IPS DF 4.7 (cell line): ENCODE data around the gene ADGRL2.
A peak's percentile ranks its signal among the peaks of the same experiment; 100 is the strongest.

Source experiments
- DNase-seq: peaks from one replicate; pipeline ENCODE4 v3.0.0-alpha.2; 2013; ENCODE audit warnings: low spot score; ENCODE audit errors: extremely low read depth

The ADGRL2 gene

DNA sequence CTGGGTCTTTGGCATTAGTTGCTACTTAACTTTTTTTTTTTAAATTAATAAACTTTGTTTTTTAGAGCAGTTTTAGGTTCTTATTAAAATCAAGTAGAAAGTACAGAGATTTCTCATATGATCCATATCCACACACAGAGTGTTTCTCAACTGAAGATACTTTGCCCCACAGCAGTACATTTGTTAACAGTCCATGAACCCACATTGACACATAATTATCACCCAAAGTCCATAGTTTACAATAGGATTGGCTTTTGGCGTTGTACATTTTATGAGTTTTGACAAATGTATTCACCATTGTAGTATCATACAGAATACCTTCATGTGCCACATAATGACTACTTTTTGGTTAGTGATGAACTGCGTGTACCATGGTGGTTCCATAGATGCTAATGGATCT, 106.8 kb downstream of the ADGRL2 start:
- no peak for DNase-seq

DNA sequence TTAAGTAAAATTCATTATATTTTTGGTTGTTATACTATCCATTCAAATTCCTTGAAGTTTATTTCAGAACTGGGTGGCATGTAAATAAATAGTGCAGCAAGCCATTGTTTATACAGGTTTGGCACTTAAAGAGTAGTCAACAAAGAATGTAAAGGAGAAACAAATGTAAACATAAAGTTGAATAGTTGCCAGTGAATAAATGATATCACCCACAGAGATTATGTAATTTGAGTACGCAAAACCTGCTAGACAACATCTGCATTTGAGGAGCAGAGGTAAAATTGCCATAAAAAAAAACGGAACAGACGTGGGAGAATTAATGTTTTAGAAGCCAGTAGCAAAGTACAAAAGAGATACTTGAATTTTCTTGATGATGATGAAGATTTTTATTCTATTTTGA, 111.6 kb downstream of the ADGRL2 start:
- no peak for DNase-seq

DNA sequence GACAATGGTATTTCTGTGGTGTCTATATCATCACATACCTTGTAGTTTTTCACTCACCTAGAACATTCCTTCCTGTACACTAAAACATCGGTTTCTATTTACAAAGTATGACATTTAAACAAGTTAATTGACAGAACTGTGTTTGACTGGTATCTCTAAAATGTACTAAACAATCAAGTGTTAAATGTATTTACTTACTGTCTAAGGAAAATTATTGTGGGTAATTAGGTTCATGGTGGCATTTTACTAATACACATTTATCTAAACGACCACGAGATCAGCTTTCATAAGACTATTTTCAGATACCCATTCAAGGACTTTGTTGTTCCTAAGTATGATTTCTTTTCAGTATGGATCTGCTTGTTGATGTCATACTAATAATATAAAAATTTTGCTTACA, 115.2 kb downstream of the ADGRL2 start:
- no peak for DNase-seq

GRCh38 chr1:81920245-81920740, 119.6 kb downstream of the ADGRL2 start:
- DNase-seq, result peak; percentile 56

DNA sequence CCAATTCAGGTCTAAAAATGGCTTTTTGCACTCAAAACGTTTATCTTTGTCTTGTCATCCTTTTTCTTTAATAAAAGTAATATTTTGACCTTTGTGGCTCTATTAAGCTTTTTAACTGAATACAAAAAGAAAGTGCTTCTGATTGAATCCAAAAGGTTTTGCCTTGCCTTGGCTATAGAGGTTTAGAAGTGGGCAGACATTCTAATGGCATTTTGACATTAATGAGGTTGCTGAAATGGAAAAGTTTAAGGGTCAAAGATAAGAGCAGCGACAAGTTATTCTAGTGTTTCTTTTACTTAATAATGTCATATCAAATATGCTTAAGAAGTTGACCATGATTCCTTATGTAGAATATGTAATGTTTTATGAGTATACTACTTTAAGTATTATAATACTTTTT, 120.2 kb downstream of the ADGRL2 start:
- no peak for DNase-seq

DNA sequence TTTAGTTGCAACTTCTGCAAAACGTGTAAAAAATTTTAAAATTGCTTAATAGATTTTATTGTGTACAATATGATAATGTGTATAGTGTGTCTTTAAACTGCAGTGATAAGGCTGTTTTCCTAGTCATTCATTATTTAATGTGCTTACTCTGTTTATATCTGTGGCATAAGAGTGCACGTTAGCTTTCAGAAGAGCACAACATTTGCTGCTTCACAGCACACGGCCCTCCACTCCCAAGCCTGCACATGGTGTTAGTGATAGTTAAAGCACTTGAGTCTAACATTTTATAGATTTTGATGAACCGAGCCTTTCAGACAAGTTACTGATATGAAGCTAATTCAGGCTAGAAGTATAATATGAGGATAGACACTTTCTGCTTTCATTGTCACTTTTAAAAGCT, 120.6 kb downstream of the ADGRL2 start:
- no peak for DNase-seq

DNA sequence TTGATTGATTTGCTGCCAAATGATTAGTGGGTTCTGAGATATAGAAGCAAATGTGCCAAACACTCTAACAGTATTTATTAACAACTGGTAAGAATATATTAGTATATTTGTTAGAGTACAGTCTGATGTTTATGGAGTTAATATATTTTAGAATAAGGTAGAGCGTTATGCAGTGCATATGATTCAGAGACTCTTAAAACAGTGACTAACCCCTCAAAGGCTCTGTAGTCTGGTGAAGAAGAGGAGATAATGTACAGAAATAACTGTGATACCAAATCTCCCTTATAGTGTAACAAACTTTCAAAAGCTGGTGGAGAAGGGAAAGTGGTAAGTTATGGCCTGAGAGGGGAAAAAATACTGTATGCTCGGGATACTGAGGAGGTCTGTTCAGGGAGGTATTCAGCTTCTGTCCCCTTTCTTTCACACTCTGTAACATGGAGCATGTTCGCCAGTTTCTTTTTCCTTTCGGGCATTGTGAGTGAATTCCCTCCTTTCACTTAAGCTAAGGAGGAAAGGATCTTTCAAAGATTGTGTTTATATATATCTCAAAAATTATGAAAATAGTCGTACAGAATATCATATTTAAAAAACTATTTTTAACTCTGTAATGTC, 121.2 kb downstream of the ADGRL2 start:
- DNase-seq, result no peak

- no peak for DNase-seq
Measured at GRCh38 chr1:81922955-81923354, 122.2 kb downstream of the ADGRL2 start.

DNA sequence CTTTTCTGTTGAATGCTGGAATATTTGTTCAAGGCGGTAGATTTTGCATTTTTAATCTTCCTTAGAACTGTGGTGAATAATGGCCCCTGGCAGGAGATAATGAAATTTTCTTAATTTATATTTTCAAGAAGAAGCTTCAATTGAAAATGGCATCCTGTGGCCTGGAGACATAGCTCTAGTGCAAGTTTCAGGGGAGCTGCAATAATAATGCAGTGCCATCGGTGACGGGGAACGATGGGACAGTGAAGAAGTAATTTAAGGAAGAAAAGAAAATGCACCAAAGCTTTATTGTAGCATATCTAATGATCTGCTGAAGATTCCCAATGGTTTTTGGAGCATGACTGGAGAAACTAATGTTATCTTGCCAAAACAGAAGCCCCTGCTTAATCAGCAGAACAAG, 128.4 kb downstream of the ADGRL2 start:
- DNase-seq, result no peak

DNA sequence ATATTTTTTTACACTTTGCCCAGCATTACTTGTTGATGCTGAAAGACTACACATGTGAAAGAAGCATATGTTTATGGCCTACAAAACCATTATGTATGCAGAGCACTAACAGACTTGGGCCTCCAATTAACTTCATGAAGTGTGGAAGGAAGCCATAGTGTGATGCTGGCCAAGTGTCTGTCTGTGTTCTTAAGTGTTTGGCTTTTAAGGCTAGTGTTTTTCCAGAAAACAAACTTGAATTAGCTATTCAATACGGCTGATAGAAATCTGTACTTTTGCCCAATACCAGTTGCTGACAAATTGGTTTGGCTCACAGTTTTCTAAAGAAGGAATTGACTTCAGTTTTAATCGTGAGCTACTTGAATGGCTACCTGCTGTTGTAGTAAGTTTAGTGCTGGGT, 136.1 kb downstream of the ADGRL2 start:
- no peak for DNase-seq

DNA sequence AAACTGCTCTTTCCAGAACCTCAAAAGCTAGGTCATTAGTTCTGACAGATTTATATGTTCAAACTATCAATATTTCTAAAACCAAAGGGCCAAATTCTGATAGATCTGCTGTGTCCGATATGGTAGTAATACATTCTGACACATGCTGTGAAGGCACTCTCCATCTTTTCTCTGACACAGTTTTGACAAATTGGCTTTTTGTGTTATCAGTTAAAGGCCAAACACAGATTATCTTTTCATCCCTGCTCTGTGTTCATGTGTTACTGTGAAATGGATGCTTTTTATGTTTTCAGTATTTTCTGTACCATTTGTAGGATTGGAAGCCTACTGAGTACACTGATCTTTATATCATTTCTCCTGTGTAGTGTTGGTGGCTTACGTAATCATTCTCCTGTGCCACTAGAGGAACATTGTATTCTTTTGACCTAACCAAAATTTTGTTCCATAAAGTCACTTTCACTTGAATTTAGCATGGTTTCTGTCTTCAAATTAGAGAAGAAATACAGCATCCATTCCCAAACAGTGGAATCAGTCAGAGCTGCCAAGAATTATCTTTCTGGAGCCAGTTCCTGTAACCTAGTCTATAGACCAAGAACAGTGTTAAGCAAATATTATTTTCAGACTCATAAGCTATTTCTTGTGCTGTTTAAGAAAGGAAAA, 137.2 kb downstream of the ADGRL2 start:
- DNase-seq, result no peak

DNA sequence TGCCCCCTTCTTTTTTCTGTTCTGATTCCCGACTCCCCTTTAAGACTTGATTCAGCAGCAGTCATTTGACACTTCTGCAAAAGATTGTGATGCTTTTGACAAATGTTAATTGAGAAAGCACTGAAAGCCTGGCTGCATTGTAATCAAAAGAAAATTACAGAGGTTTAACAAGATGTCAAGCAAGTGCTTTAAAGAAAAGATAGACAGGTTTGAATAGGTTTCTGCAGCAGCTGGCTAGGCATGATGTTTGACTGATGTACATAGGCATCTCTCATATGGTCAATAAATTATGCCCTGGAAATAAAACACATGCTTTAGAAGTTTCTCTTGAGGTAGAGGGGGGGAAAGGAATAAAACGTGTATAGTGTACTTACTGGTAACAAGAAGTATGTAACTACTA, 147.8 kb downstream of the ADGRL2 start:
- no peak for DNase-seq

DNA sequence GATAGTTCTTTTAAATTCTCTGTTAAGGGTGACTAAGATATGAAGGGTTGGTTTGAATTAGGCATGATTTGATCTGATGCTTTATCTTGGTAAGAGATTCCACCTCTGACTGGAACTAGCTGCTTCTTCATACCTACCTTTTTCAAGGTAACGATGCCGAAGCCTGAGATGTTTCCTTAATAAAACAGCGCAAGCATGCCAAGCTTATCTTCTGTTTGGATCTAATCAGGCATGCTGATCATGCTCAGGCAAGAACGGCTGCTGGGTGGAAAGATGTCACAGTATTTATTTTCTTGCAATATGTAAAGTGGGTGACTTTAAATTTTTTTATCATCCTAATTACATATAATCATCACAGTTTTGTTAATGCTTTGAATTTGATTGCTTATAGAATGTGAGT, 148.7 kb downstream of the ADGRL2 start:
- no peak for DNase-seq

GRCh38 chr1:81950037-81950436, 149.3 kb downstream of the ADGRL2 start:
- DNase-seq, result no peak

GRCh38 chr1:81950591-81951244, 150.0 kb downstream of the ADGRL2 start:
- DNase-seq, result no peak

DNA sequence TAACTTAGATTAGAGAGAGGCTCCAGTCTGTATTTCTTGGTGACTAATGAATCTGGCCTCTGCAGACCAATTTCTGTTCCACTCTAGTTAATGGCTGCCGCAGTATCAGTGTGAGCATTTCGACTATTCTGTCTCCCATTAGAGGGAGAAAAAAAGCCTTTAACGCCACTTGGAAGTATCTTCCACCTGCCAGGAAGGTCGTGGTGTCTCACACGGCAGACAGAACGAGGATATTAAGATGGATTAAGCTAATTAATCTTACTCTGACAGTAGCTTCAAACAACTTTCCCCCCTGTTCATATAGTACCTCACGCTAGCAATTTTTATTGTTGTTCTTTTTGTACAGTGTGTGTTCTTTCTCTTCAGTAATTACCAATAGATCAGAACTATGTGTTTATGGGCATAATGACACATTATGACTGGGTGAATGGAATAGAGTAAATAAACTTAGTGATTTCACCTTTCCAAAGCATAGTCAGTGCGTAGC, 153.8 kb downstream of the ADGRL2 start:
- no peak for DNase-seq

- no peak for DNase-seq
Measured at GRCh38 chr1:81967951-81968350, 167.2 kb downstream of the ADGRL2 start.

DNA sequence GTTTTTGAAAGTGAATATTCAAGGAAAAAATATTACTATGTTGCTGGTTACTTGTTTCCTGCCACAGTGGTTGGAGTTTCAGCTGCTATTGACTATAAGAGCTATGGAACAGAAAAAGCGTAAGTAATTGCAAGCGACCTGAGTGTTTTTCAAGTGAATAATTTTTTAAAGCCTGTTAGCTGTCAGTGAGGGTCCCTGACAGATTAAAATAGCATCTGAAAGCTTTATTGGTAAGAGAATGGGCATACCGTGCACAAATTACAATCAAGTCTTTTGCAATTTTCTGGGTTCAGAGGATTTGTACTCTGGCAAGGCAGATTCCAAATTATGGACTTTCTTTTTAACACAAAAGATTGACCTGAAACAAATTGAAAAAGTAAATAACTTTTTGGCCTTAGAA, 169.7 kb downstream of the ADGRL2 start:
- DNase-seq, result no peak

GRCh38 chr1:81974222-81974841, 173.6 kb downstream of the ADGRL2 start:
- no peak for DNase-seq

DNA sequence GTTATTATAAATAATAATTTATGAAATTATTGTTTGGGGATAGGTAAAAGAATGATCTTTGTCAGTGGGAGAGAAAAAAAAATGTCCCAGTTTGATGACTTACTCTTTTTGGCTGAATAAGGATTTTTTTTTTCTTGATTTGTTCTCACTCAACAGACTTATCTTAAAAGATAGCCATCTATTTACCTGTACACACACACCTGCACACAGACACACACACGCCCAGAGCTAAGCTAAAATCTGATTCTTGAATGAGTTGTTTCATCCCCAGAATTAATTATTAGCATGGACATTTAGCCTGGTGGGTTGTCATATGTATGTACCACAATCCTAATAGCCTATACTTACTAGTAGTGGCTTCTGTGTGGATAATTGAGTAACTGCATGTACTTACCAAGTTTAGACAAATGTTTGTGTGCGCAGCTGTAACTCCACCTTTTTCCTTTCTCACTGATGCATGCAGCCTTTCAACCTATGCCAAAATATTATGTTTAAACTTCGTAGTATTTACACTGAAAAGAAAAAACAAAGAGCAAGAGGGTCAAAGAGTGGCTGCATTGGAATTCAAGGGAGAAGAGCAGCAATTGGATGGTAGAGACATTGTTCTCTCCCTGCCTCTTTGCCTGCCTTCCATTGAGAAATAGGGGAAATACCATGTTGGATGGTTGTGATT, 174.3 kb downstream of the ADGRL2 start:
- no peak for DNase-seq

- DNase-seq, result no peak
Measured at GRCh38 chr1:81976539-81976938, 175.8 kb downstream of the ADGRL2 start.

DNA sequence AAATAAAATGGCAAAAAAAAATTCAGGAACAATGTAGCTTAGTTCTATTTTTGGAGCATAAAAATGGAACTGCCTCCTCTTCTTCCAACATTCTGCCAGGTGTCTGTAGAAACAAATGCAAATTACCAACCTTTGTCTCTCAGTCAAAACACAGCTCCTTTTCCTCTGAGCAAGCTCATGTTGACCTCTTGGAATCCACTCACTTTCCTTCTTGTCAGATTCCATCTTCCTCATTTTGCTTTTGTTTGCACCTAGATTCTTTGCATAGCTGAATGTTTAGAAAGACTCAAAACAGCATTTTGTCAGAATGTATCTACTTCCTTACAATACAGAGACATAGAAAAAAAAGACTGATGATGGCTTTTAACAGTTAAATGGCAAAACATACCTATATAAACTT, 178.2 kb downstream of the ADGRL2 start:
- peak; percentile 49 for DNase-seq
